K562 (cell line): ENCODE data around the gene SLC1A2.

Source experiments
- CTCF ChIP-seq, 3 experiments: IDR thresholded peaks in 2 of 3; conservative IDR thresholded peaks in 1 of 3; 2 replicates each; pipeline ENCODE4 v1.5.1; 2011 to 2012; ENCODE audit warnings: low read length in 3 of 3, mild to moderate bottlenecking in 3 of 3, control low read depth in 2 of 3, improper control_type of control experiment in 1 of 3, inconsistent platforms in 1 of 3, low read depth in 1 of 3, mixed read lengths in 1 of 3, moderate library complexity in 1 of 3; ENCODE audit not compliant: insufficient read depth in 2 of 3
- E4F1 ChIP-seq: fragments of 250-450 bp; sonication (Bioruptor Pico); IDR thresholded peaks from 2 replicates; pipeline ENCODE4 v1.5.0; 2021; ENCODE audit warnings: mild to moderate bottlenecking, borderline replicate concordance
- GABPA ChIP-seq: fragments of 200-800 bp; sonication (Bioruptor generic); conservative IDR thresholded peaks from 2 replicates; pipeline ENCODE4 v1.6.1; 2016; ENCODE audit warnings: low read depth, missing genetic modification characterization, missing compliant biosample characterization
- JUN ChIP-seq, 2 experiments: sonication (generic) in 1 of 2; formaldehyde crosslinking in 1 of 2; IDR thresholded peaks; 2 replicates each; pipeline versions ENCODE4 v1.6.1 to v1.8.0; 2012 to 2022; ENCODE audit warnings: borderline replicate concordance in 2 of 2, mild to moderate bottlenecking in 2 of 2, improper control_type of control experiment in 1 of 2, low read depth in 1 of 2, low read length in 1 of 2, missing genetic modification reagents in 1 of 2
- POLR2A ChIP-seq: fragments of 450-650 bp; conservative IDR thresholded peaks from 2 replicates; pipeline ENCODE4 v1.6.1; 2016
- REST ChIP-seq, 2 experiments: fragments of 450-650 bp; formaldehyde crosslinking in 1 of 2; IDR thresholded peaks; 2 replicates each; pipeline versions ENCODE4 v1.4.0 to v1.6.1; 2014 to 2020; ENCODE audit warnings: mild to moderate bottlenecking in 2 of 2, borderline replicate concordance in 1 of 2, low read depth in 1 of 2
- STAT5A ChIP-seq: IDR thresholded peaks from 2 replicates; pipeline ENCODE4 v1.6.1; 2012; ENCODE audit warnings: low read length, inconsistent platforms, borderline replicate concordance
- TBP ChIP-seq: optimal IDR thresholded peaks from 2 replicates; pipeline ENCODE3; 2011; ENCODE audit warnings: low read depth, low read length, improper control_type of control experiment

GRCh38 chr11:35407041-35407440, 12.3 kb downstream of the SLC1A2 start:
- TF ChIP-seq STAT5A (no peak), E4F1 (CRISPR knock-in tag) (no peak), REST (IDR thresholded peaks at IDR 0.05; ENCODE audit: borderline replicate concordance) (no peak), REST (CRISPR knock-in tag; IDR thresholded peaks at IDR 0.05; ENCODE audit: low read depth) (no peak), JUN (IDR thresholded peaks at IDR 0.05; ENCODE audit: borderline replicate concordance, low read depth, low read length) (no peak), JUN (CRISPR knock-in tag; IDR thresholded peaks at IDR 0.05; ENCODE audit: borderline replicate concordance) (no peak), GABPA (tag) (no peak), TBP (no peak), POLR2A (no peak), CTCF (IDR thresholded peaks at IDR 0.05 in 2 of 3, conservative IDR thresholded peaks at IDR 0.05 in 1 of 3; ENCODE audit: insufficient read depth in 2 of 3, low read depth in 1 of 3, low read length in 3 of 3) (no peak)
